ENCODE data around the gene ADCY10. TPM values are rescaled to one million over a fixed set of nuclear protein-coding genes. Genes with fewer than 3 reads are reported as not detected.

The ADCY10 gene
- total and polyA plus RNA-seq, 9 of the 15 experiments (the other 6 are each of a cell fraction or from before 2014, with no cell fraction given), result 0.08 to 0.86 (median 0.22) TPM

DNA sequence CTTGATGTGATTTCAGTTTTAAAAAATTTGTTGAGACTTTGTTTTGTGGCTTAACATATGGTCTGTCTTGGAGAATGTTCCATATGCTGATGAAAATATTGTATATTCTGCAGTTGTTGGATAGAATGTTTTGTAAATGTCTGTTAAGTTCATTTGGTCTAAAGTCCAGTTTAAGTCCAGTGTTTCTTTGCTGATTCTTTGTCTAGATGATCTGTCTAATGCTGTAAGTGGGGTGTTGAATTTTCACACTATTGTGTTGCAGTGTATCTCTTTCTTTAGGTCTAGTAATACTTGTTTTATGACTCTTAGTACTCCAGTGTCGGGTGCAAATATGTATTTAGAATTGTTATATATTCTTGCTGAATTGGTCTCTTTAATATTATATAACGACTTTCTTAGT lies 33.8 kb upstream of the ADCY10 start (continued):
- TF ChIP-seq TSHZ1 (CRISPR knock-in tag; IDR thresholded peaks at IDR 0.05) (no peak), TEAD1 (CRISPR knock-in tag; IDR thresholded peaks at IDR 0.05) (no peak), GTF2E2 (tag; IDR thresholded peaks at IDR 0.05) (no peak)

GRCh38 chr1:167943541-167943940 lies 29.6 kb upstream of the ADCY10 start:
- DNase-seq (ENCODE audit: extremely low read depth in 1 of 4, low spot score in 3 of 4) (no peak), ATAC-seq (no peak), FAIRE-seq (no peak)
- Histone ChIP-seq H3K4me3 (no peak overlapping the region), H3K9me3 (replicated peaks; ENCODE audit: control insufficient read depth, insufficient read depth, low read depth, low read length) (peaks cover 3% of the 10 kb centered on the region; the same call in 1 of the 2 replicates), H4K20me1 (replicated peaks; ENCODE audit: control insufficient read depth, insufficient read depth, low read length) (no peaks in the 10 kb centered on the region), H3K4me2 (ENCODE audit: insufficient read depth, low read length) (no peak overlapping the region), H3K79me2 (ENCODE audit: control insufficient read depth, insufficient read depth, low read length) (peaks cover 99% of the 10 kb centered on the region), H3K9me1 (ENCODE audit: control insufficient read depth, insufficient read depth, low read length) (no peaks in the 10 kb centered on the region), H3K36me3 (ENCODE audit: control insufficient read depth, insufficient read depth, low read length) (peaks cover 22% of the 10 kb centered on the region), H3K4me1 (replicated peaks in 1 of 2; ENCODE audit: control insufficient read depth in 2 of 2, insufficient read depth in 2 of 2, low read length in 2 of 2) (peaks cover 0 to 4% of the 10 kb centered on the region in 2 experiments; a peak in 2 of 5 replicates), H3K9ac (ENCODE audit: insufficient read depth in 1 of 2, low read depth in 2 of 2, low read length in 2 of 2) (no peak overlapping the region), H3K27me3 (ENCODE audit: control insufficient read depth in 2 of 2, insufficient read depth in 2 of 2, low read length in 2 of 2) (no peaks in the 10 kb centered on the region), H2AFZ (ENCODE audit: low read depth, low read length) (no peak overlapping the region), H3K27ac (ENCODE audit: extremely low read depth, low read depth, low read length) (no peak overlapping the region)
- 80% methylated on average over 9 of the region's 9 CpGs for WGBS (ENCODE audit: insufficient coverage, low coverage, missing lambda C conversion rate)
- no TSS peak for BruUV-seq (replicated peaks)
- ChIA-PET POLR2A (interaction anchor here (0.7 to 1.0 kb wide), 2 partner anchors 27 to 100 kb away, joined by 3 to 6 read pairs; no protein-coding TSS in a partner anchor), CTCF (ENCODE audit: low intra/inter-chr PET ratio) (no interaction called here)
- intact Hi-C loops (cut with micrococcal nuclease), result no loop called here
- in situ Hi-C loops (cut with MboI), result no loop called here
- TF ChIP-seq EWSR1 (IDR thresholded peaks at IDR 0.05; ENCODE audit: borderline replicate concordance, low read depth, partially characterized antibody) (no peak), ZNF830 (CRISPR knock-in tag; IDR thresholded peaks at IDR 0.05) (no peak), SIRT6 (IDR thresholded peaks at IDR 0.05; ENCODE audit: low read depth, low read length) (no peak), PML (IDR thresholded peaks at IDR 0.05; ENCODE audit: low read length) (no peak)
